SK-N-SH (cell line): Measurements from ENCODE around the gene ANO10. TPM values are rescaled to one million over a fixed set of nuclear protein-coding genes. Genes with fewer than 3 reads are reported as not detected.

Experiments
- CTCF ChIA-PET: fragments of 300-600, 350-600 bp; formaldehyde crosslinking; extraction: SDS; loops from one replicate; lab custom pipeline; 2021; lab: Yijun Ruan, JAX
- POLR2A ChIA-PET: fragments of 350-600 bp; sonication (Branson Sonifier 250); formaldehyde crosslinking; extraction: SDS; loops from one replicate; lab custom pipeline; 2020; ENCODE audit warnings: antibody characterized with exemption, inconsistent platforms; lab: Yijun Ruan, JAX
- DNase-seq: peaks from one replicate; pipeline ENCODE4 v3.0.0; 2012
- H2AFZ ChIP-seq: fragments of 200-600 bp; sonication (generic); 2 replicates; pipeline ENCODE4 v1.8.1; 2016; ENCODE audit warnings: antibody characterized with exemption, mild to moderate bottlenecking, low read depth
- H3F3A ChIP-seq: fragments of 200-600 bp; sonication (generic); replicated peaks from 2 replicates; pipeline ENCODE3; 2016; ENCODE audit warnings: antibody characterized with exemption, mild to moderate bottlenecking; ENCODE audit not compliant: insufficient read depth
- H3K27ac ChIP-seq, 2 experiments: fragments of 200-500 bp in 1 of 2; fragments of 200-600 bp in 1 of 2; sonication (Bioruptor generic) in 1 of 2; sonication (generic), shearing (Covaris generic) in 1 of 2; 2 replicates each; pipeline versions ENCODE4 v1.5.1 to v1.6.1; 2014 to 2016; ENCODE audit warnings: low read depth in 2 of 2, inconsistent platforms in 1 of 2, low read length in 1 of 2, mild to moderate bottlenecking in 1 of 2, mixed read lengths in 1 of 2
- H3K27me3 ChIP-seq: fragments of 200-600 bp; sonication (generic), shearing (Covaris generic); 2 replicates; pipeline ENCODE4 v1.6.1; 2016; ENCODE audit warnings: mixed run types; ENCODE audit not compliant: insufficient read depth
- H3K36me3 ChIP-seq, 2 experiments: fragments of 200-500 bp in 1 of 2; fragments of 200-600 bp in 1 of 2; sonication (Bioruptor generic) in 1 of 2; sonication (generic) in 1 of 2; replicated peaks in 1 of 2; 2 replicates each; pipeline versions ENCODE3 to v1.5.1; 2014 to 2016; ENCODE audit warnings: low read length in 1 of 2, mild to moderate bottlenecking in 1 of 2; ENCODE audit not compliant: insufficient read depth in 2 of 2, control insufficient read depth in 1 of 2
- H3K4me1 ChIP-seq, 2 experiments: fragments of 200-500 bp in 1 of 2; fragments of 200-600 bp in 1 of 2; sonication (Bioruptor generic) in 1 of 2; sonication (generic), shearing (Covaris generic) in 1 of 2; 2 replicates each; pipeline versions ENCODE4 v1.5.1 to v1.6.1; 2014 to 2016; ENCODE audit warnings: low read depth in 1 of 2, low read length in 1 of 2, mixed run types in 1 of 2; ENCODE audit not compliant: insufficient read depth in 2 of 2, control insufficient read depth in 1 of 2
- H3K4me2 ChIP-seq: fragments of 200-600 bp; sonication (generic), shearing (Covaris generic); 2 replicates; pipeline ENCODE4 v1.6.1; 2017; ENCODE audit warnings: mixed run types
- H3K4me3 ChIP-seq, 2 experiments: fragments of 200-500 bp in 1 of 2; fragments of 200-600 bp in 1 of 2; sonication (Bioruptor generic) in 1 of 2; sonication (generic), shearing (Covaris generic) in 1 of 2; 2 replicates each; pipeline versions ENCODE4 v1.5.1 to v1.8.1; 2014 to 2016; ENCODE audit warnings: low read depth in 2 of 2, inconsistent platforms in 1 of 2, low read length in 1 of 2, mild to moderate bottlenecking in 1 of 2, mixed read lengths in 1 of 2, moderate library complexity in 1 of 2
- H3K79me2 ChIP-seq: fragments of 200-600 bp; sonication (generic); 2 replicates; pipeline ENCODE4 v1.8.1; 2017; ENCODE audit warnings: mild to moderate bottlenecking; ENCODE audit not compliant: insufficient read depth
- H3K9ac ChIP-seq: fragments of 200-600 bp; sonication (generic); 2 replicates; pipeline ENCODE4 v1.6.1; 2017; ENCODE audit warnings: mixed run types
- H3K9me2 ChIP-seq: fragments of 200-600 bp; sonication (generic); 2 replicates; pipeline ENCODE4 v1.6.1; 2017; ENCODE audit warnings: mixed run types
- H3K9me3 ChIP-seq: fragments of 200-600 bp; sonication (generic); 2 replicates; pipeline ENCODE4 v1.6.1; 2017; ENCODE audit warnings: mixed run types, mild to moderate bottlenecking, moderate library complexity
- H4K20me1 ChIP-seq: fragments of 200-600 bp; sonication (generic); 2 replicates; pipeline ENCODE4 v1.6.1; 2017; ENCODE audit warnings: mild to moderate bottlenecking, mixed run types; ENCODE audit not compliant: insufficient read depth
- CTCF ChIP-seq: fragments of 200-600 bp; sonication (generic); IDR thresholded peaks from 2 replicates; pipeline ENCODE4 v1.6.1; 2017; ENCODE audit warnings: antibody characterized with exemption, mild to moderate bottlenecking, moderate library complexity
- ELF1 ChIP-seq: IDR thresholded peaks from 2 replicates; pipeline ENCODE4 v1.4.0; 2012
- FOSL2 ChIP-seq: IDR thresholded peaks from 2 replicates; pipeline ENCODE4 v1.4.0; 2012; ENCODE audit warnings: low read depth, mild to moderate bottlenecking, moderate library complexity, borderline replicate concordance
- GABPA ChIP-seq: IDR thresholded peaks from 2 replicates; pipeline ENCODE4 v1.4.0; 2012; ENCODE audit warnings: low read depth, mild to moderate bottlenecking
- IRF3 ChIP-seq: fragments of 150-350 bp; IDR thresholded peaks from 2 replicates; pipeline ENCODE4 v1.6.1; 2016; ENCODE audit warnings: mild to moderate bottlenecking, low read depth, low read length
- JUND ChIP-seq: IDR thresholded peaks from 2 replicates; pipeline ENCODE4 v1.4.0; 2012
- MAX ChIP-seq: IDR thresholded peaks from 2 replicates; pipeline ENCODE4 v1.4.0; 2012; ENCODE audit warnings: low read depth
- MEF2A ChIP-seq: IDR thresholded peaks from 2 replicates; pipeline ENCODE4 v1.4.0; 2012; ENCODE audit warnings: low read depth, borderline replicate concordance
- NRF1 ChIP-seq: IDR thresholded peaks from 2 replicates; pipeline ENCODE4 v1.6.1; 2012; ENCODE audit warnings: low read depth, mild to moderate bottlenecking, low read length
- POLR2AphosphoS5 ChIP-seq: IDR thresholded peaks from 2 replicates; pipeline ENCODE4 v1.6.1; 2012; ENCODE audit warnings: low read depth, low read length
- RAD21 ChIP-seq: IDR thresholded peaks from 2 replicates; pipeline ENCODE4 v1.6.1; 2012; ENCODE audit warnings: mild to moderate bottlenecking, low read length
- REST ChIP-seq: IDR thresholded peaks from 2 replicates; pipeline ENCODE4 v1.6.1; 2012; ENCODE audit warnings: mild to moderate bottlenecking, low read depth, low read length, moderate library complexity
- RFX5 ChIP-seq: IDR thresholded peaks from 2 replicates; pipeline ENCODE4 v1.6.1; 2012; ENCODE audit warnings: mild to moderate bottlenecking, improper control_type of control experiment, low read length
- SIN3A ChIP-seq: IDR thresholded peaks from 2 replicates; pipeline ENCODE4 v1.6.1; 2012; ENCODE audit warnings: low read depth, mild to moderate bottlenecking, low read length, moderate library complexity, borderline replicate concordance
- TCF12 ChIP-seq: IDR thresholded peaks from 2 replicates; pipeline ENCODE4 v1.4.0; 2012
- YY1 ChIP-seq: IDR thresholded peaks from 2 replicates; pipeline ENCODE4 v1.4.0; 2012; ENCODE audit warnings: low read depth, mild to moderate bottlenecking
- ZBTB33 ChIP-seq: IDR thresholded peaks from 2 replicates; pipeline ENCODE4 v1.4.0; 2012; ENCODE audit warnings: low read depth, borderline replicate concordance
- WGBS: methylation state at CpG from one replicate; pipeline ENCODE4 v1.1.6; 2017; ENCODE audit warnings: low lambda C conversion rate; 5-methylcytosine and 5-hydroxymethylcytosine counted together
- polyA plus RNA-seq, 3 experiments: library from polyadenylated mRNA; depleted of rRNA; stranded (reverse); fragments of >200 nt; gene quantifications; 2 replicates each; pipeline ENCODE4 v1.2.3, GENCODE V29; 2012

Gene ANO10
- polyA plus RNA-seq, 1 of the 3 experiments (the other 2 are of a cell fraction) = 16.8 TPM

- no peak for DNase-seq
- no peaks in the 10 kb centered on the region for H3K4me1 ChIP-seq
- WGBS = 92% methylated on average over 11 of the region's 11 CpGs
- H3K27me3 ChIP-seq = no peaks in the 10 kb centered on the region
- no peak overlapping the region for H3K4me3 ChIP-seq
- no peaks in the 10 kb centered on the region for H3K79me2 ChIP-seq
- H3K9me3 ChIP-seq = no peaks in the 10 kb centered on the region
- H3F3A ChIP-seq = no peaks in the 10 kb centered on the region
- CTCF ChIA-PET = interaction anchor here (1.3 kb wide), 1 partner anchor 212 kb away, joined by 3 read pairs; no protein-coding TSS in a partner anchor
- POLR2A ChIA-PET = no interaction called here
- no peak overlapping the region for H3K4me2 ChIP-seq
- no peak overlapping the region for H3K27ac ChIP-seq
- no peak for TF ChIP-seq NRF1
- no peak for TF ChIP-seq IRF3
- TF ChIP-seq, all 33 proteins: peak for 0
- no peaks in the 10 kb centered on the region for H3K36me3 ChIP-seq
- no peaks in the 10 kb centered on the region for H3K9me2 ChIP-seq
- H2AFZ ChIP-seq = no peak overlapping the region
- no peak overlapping the region for H3K9ac ChIP-seq
- no peaks in the 10 kb centered on the region for H4K20me1 ChIP-seq
These were observed 248.8 kb downstream of the ANO10 start for GRCh38 chr3:43372809-43373559.

GRCh38 chr3:43372007-43372740 is 249.6 kb downstream of the ANO10 start:
- CTCF ChIA-PET = interaction anchor here (1.3 kb wide), 1 partner anchor 211 kb away, joined by 3 read pairs; no protein-coding TSS in a partner anchor
- TF ChIP-seq POLR2AphosphoS5 (no peak), ELF1 (no peak), TCF12 (no peak), FOSL2 (no peak), REST (no peak), MAX (no peak), GABPA (no peak), RFX5 (no peak), MEF2A (no peak), ZBTB33 (no peak), JUND (no peak), SIN3A (no peak), RAD21 (no peak), YY1 (no peak), CTCF (no peak)

More at GRCh38 chr3:43372007-43372740, 249.6 kb downstream of the ANO10 start:
- Histone ChIP-seq H3K79me2 (no peaks in the 10 kb centered on the region), H3K9me3 (no peaks in the 10 kb centered on the region), H3K4me3 (no peak overlapping the region), H3K27me3 (no peaks in the 10 kb centered on the region), H3K4me2 (no peak overlapping the region), H4K20me1 (no peaks in the 10 kb centered on the region), H3K9ac (no peak overlapping the region), H3K9me2 (no peaks in the 10 kb centered on the region), H3K36me3 (no peaks in the 10 kb centered on the region), H3F3A (no peaks in the 10 kb centered on the region), H2AFZ (no peak overlapping the region), H3K27ac (no peak overlapping the region), H3K4me1 (no peaks in the 10 kb centered on the region)
- POLR2A ChIA-PET = no interaction called here
- DNase-seq = no peak
- WGBS = 93% methylated on average over 7 of the region's 10 CpGs
